SK-N-DZ (cell line): ENCODE measurements around the gene ARL15.
"Not testable (repeated sequence)": the region's sequence is repeated elsewhere in the genome, so short reads cannot be mapped to it uniquely, and the experiment has no call there.

Experiments
- DNase-seq: peaks from one replicate; pipeline ENCODE4 v3.0.0-alpha.2; 2015; ENCODE audit warnings: low spot score

The ARL15 gene

GRCh38 chr5:54045077-54045792, 265.1 kb downstream of the ARL15 start:
- DNase-seq, result no peak

GRCh38 chr5:54044276-54044675, 266.1 kb downstream of the ARL15 start:
- DNase-seq, result not testable (repeated sequence)

- DNase-seq, result no peak
These were observed 269.6 kb downstream of the ARL15 start for GRCh38 chr5:54040804-54041203.

GRCh38 chr5:54040018-54040417, 270.4 kb downstream of the ARL15 start:
- DNase-seq, result no peak

- DNase-seq, result no peak
These were observed 273.2 kb downstream of the ARL15 start for GRCh38 chr5:54037205-54037604.

- no peak for DNase-seq
These were observed 279.4 kb downstream of the ARL15 start for GRCh38 chr5:54030981-54031380.

GRCh38 chr5:54024466-54024865, 285.9 kb downstream of the ARL15 start:
- DNase-seq, result no peak

- no peak for DNase-seq
These were observed 288.1 kb downstream of the ARL15 start for GRCh38 chr5:54022223-54022622.

- no peak for DNase-seq
These were observed 288.8 kb downstream of the ARL15 start for GRCh38 chr5:54021431-54022164.

GRCh38 chr5:54018438-54018837, 291.9 kb downstream of the ARL15 start:
- no peak for DNase-seq

- no peak for DNase-seq
These were observed 292.8 kb downstream of the ARL15 start for GRCh38 chr5:54017580-54017979.

- no peak for DNase-seq
These were observed 296.7 kb downstream of the ARL15 start for GRCh38 chr5:54013556-54014194.

GRCh38 chr5:54009828-54010227, 300.5 kb downstream of the ARL15 start:
- DNase-seq, result no peak

- DNase-seq, result no peak
These were observed 301.0 kb downstream of the ARL15 start for GRCh38 chr5:54009357-54009756.

- no peak for DNase-seq
These were observed 302.3 kb downstream of the ARL15 start for GRCh38 chr5:54007827-54008777.

- DNase-seq, result no peak
These were observed 305.7 kb downstream of the ARL15 start for GRCh38 chr5:54004697-54005096.

GRCh38 chr5:54002779-54003178, 307.6 kb downstream of the ARL15 start:
- no peak for DNase-seq

GRCh38 chr5:54001976-54002775, 308.2 kb downstream of the ARL15 start:
- DNase-seq, result no peak

- DNase-seq, result no peak
These were observed 310.4 kb downstream of the ARL15 start for GRCh38 chr5:54000011-54000410.

- DNase-seq, result no peak
These were observed 312.4 kb downstream of the ARL15 start for GRCh38 chr5:53997736-53998627.
